ENCODE measurements around the gene CCDC180. TPM values are rescaled to one million over a fixed set of nuclear protein-coding genes. Genes with fewer than 3 reads are reported as not detected.

CCDC180 gene
- total RNA-seq, 1 donor from 2014 or later: 2.4 TPM

DNA sequence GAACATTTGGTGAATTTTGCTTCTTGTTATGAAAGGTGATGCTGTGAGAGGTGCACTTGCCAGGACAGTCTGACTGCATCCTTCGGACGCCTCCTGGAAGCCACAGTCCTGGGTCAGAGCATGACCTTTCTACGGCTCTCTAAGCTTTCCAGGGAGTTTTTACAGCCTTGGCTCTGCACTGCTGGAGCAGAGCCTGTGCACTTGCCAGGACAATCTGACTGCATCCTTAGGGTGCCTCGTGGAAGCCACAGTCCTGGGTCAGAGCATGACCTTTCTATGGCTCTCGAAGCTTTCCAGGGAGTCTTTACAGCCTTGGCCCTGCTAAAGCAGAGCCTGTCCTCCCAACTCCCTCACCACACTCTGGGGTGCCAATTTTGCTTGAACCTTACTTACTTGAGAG lies 49.6 kb downstream of the CCDC180 start:
- H3K36me3 ChIP-seq: peaks cover 26% of the 10 kb centered on the region
- H3K27ac ChIP-seq (replicated peaks): no peak overlapping the region
- TF ChIP-seq, protein P1, sequence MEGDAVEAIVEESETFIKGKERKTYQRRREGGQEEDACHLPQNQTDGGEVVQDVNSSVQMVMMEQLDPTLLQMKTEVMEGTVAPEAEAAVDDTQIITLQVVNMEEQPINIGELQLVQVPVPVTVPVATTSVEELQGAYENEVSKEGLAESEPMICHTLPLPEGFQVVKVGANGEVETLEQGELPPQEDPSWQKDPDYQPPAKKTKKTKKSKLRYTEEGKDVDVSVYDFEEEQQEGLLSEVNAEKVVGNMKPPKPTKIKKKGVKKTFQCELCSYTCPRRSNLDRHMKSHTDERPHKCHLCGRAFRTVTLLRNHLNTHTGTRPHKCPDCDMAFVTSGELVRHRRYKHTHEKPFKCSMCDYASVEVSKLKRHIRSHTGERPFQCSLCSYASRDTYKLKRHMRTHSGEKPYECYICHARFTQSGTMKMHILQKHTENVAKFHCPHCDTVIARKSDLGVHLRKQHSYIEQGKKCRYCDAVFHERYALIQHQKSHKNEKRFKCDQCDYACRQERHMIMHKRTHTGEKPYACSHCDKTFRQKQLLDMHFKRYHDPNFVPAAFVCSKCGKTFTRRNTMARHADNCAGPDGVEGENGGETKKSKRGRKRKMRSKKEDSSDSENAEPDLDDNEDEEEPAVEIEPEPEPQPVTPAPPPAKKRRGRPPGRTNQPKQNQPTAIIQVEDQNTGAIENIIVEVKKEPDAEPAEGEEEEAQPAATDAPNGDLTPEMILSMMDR (IDR thresholded peaks at IDR 0.05; ENCODE audit: borderline replicate concordance): no peak
- H3K27me3 ChIP-seq (ENCODE audit: low read depth): no peaks in the 10 kb centered on the region
- no peak for DNase-seq
- H3K9me3 ChIP-seq (replicated peaks): no peaks in the 10 kb centered on the region
- intact Hi-C loops (cut with micrococcal nuclease): no loop called here
- no peaks in the 10 kb centered on the region for H3K4me1 ChIP-seq
- H3K4me3 ChIP-seq: no peak overlapping the region

Other genes starting within 250 kb of the CCDC180 start
- gene TDRD7, start 104.4 kb downstream of the CCDC180 start, total RNA-seq: 7.9 TPM
- 186 TPM for gene TMOD1, start 194.0 kb downstream of the CCDC180 start, total RNA-seq

Measured in left ventricle myocardium inferior (tissue), 1 donor.